Mesendoderm (in vitro differentiated cells): ENCODE measurements around the gene FSHR.

Source experiments
- DNase-seq: peaks from one replicate; pipeline ENCODE4 v3.0.0; 2013
- H2AK5ac ChIP-seq: 2 replicates; pipeline ENCODE4 v1.6.1; 2013; ENCODE audit warnings: low read length, inconsistent platforms
- H2BK120ac ChIP-seq: 2 replicates; pipeline ENCODE4 v1.6.1; 2013; ENCODE audit warnings: low read depth, mild to moderate bottlenecking, low read length, moderate library complexity, mixed read lengths
- H2BK15ac ChIP-seq: replicated peaks from 2 replicates; pipeline ENCODE4 v1.6.1; 2013; ENCODE audit warnings: low read depth, mild to moderate bottlenecking, moderate library complexity
- H2BK5ac ChIP-seq: 2 replicates; pipeline ENCODE4 v1.6.1; 2013; ENCODE audit warnings: low read length, inconsistent platforms
- H3K18ac ChIP-seq: 2 replicates; pipeline ENCODE4 v1.6.1; 2013; ENCODE audit warnings: mild to moderate bottlenecking, low read length, mixed read lengths
- H3K23ac ChIP-seq: one replicate; pipeline ENCODE4 v1.6.1; 2013; ENCODE audit warnings: low read length
- H3K27ac ChIP-seq: 2 replicates; pipeline ENCODE4 v1.5.1; 2013; ENCODE audit warnings: low read depth, mild to moderate bottlenecking, inconsistent platforms, low read length, moderate library complexity
- H3K27me3 ChIP-seq: 2 replicates; pipeline ENCODE4 v1.6.1; 2013; ENCODE audit warnings: low read length, control low read depth, mild to moderate bottlenecking, inconsistent platforms; ENCODE audit not compliant: insufficient read depth, poor library complexity
- H3K36me3 ChIP-seq: 2 replicates; pipeline ENCODE4 v1.6.1; 2013; ENCODE audit warnings: low read length, inconsistent platforms; ENCODE audit not compliant: control insufficient read depth, insufficient read depth
- H3K4ac ChIP-seq: one replicate; pipeline ENCODE4 v1.6.1; 2013; ENCODE audit warnings: low read depth, mild to moderate bottlenecking, low read length, moderate library complexity
- H3K4me1 ChIP-seq: 2 replicates; pipeline ENCODE4 v1.6.1; 2013; ENCODE audit warnings: low read depth, low read length, inconsistent platforms; ENCODE audit not compliant: control insufficient read depth
- H3K4me2 ChIP-seq: 2 replicates; pipeline ENCODE4 v1.6.1; 2013; ENCODE audit warnings: low read length
- H3K4me3 ChIP-seq: 2 replicates; pipeline ENCODE4 v1.5.1; 2013; ENCODE audit warnings: mild to moderate bottlenecking, low read length
- H3K56ac ChIP-seq: one replicate; pipeline ENCODE4 v1.6.1; 2013; ENCODE audit warnings: low read length
- H3K79me1 ChIP-seq: 2 replicates; pipeline ENCODE4 v1.6.1; 2013; ENCODE audit warnings: low read length, inconsistent platforms
- H3K79me2 ChIP-seq: 2 replicates; pipeline ENCODE4 v1.6.1; 2013; ENCODE audit warnings: mild to moderate bottlenecking, low read length; ENCODE audit not compliant: control insufficient read depth, insufficient read depth
- H3K9ac ChIP-seq: 2 replicates; pipeline ENCODE4 v1.6.1; 2013; ENCODE audit warnings: low read length, inconsistent platforms
- H4K5ac ChIP-seq: one replicate; pipeline ENCODE4 v1.6.1; 2013; ENCODE audit warnings: low read length
- H4K8ac ChIP-seq: one replicate; pipeline ENCODE4 v1.6.1; 2013; ENCODE audit warnings: low read depth, mild to moderate bottlenecking, control low read depth, low read length, moderate library complexity
- WGBS: extraction: QIAGEN DNeasy Blood & Tissue Kit; methylation state at CpG from one replicate; pipeline ENCODE4 v1.1.7; 2013; ENCODE audit warnings: low lambda C conversion rate, missing lambda C conversion rate; ENCODE audit not compliant: insufficient coverage; ENCODE audit errors: extremely low coverage; 5-methylcytosine and 5-hydroxymethylcytosine counted together

The FSHR gene

DNA sequence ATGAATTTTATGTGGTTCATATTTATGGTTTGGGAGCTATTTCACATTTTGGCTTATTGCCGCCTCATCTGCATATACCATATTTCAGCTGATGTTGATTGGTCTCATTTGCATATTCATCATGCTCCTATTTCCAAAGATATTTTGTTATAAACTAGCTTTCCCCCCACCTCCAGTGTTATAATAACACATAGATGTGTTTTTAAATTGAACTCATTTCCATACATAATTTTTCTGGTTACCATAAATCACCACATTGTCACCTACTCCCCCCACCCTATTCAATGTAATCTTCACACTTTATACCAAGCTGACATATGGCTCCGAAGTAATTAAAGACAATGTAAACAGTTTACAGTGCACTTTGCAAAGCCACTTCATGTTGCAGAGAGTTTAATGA lies 101.2 kb downstream of the FSHR start:
- H3K4me1 ChIP-seq: no peaks in the 10 kb centered on the region
- H2BK5ac ChIP-seq: no peak overlapping the region
- H3K4ac ChIP-seq: no peak overlapping the region
- H4K8ac ChIP-seq: no peak overlapping the region
- DNase-seq: no peak
- no peak overlapping the region for H2AK5ac ChIP-seq
- no peaks in the 10 kb centered on the region for H3K27me3 ChIP-seq
- H3K79me1 ChIP-seq: no peaks in the 10 kb centered on the region
- no peak overlapping the region for H3K9ac ChIP-seq
- H3K23ac ChIP-seq: no peak overlapping the region
- H2BK15ac ChIP-seq: no peak overlapping the region
- H3K18ac ChIP-seq: no peak overlapping the region
- H4K5ac ChIP-seq: no peak overlapping the region
- H3K36me3 ChIP-seq: no peaks in the 10 kb centered on the region
- no peak overlapping the region for H3K56ac ChIP-seq
- no CpG with 5 or more reads among the region's 2 CpGs for WGBS
- H3K27ac ChIP-seq: no peak overlapping the region
- no peak overlapping the region for H2BK120ac ChIP-seq
- no peak overlapping the region for H3K4me2 ChIP-seq
- H3K4me3 ChIP-seq: no peak overlapping the region
- no peaks in the 10 kb centered on the region for H3K79me2 ChIP-seq

DNA sequence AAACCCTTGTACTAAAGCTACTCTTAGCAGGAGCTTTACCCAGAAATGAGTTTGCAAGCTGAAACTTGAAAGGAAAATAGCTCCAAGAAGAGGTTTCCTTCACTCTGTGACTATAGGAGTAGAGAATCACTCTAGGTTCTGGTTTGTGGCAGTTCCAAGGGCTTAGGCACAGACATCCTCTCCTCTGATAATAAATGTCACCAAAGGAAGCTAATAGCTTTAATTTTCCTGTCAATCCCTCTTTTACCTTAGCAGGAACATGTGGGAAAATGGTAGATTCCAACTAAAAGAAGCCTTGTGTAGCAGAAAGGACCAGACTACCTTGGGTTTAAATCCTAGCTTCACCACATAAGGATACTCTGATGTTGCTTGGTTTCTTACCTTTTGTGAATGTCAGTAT lies 104.0 kb downstream of the FSHR start:
- no peak overlapping the region for H3K4me2 ChIP-seq
- H3K9ac ChIP-seq: no peak overlapping the region
- no peak overlapping the region for H3K56ac ChIP-seq
- H4K8ac ChIP-seq: no peak overlapping the region
- no peak overlapping the region for H2AK5ac ChIP-seq
- H2BK5ac ChIP-seq: no peak overlapping the region
- no peak overlapping the region for H4K5ac ChIP-seq
- H2BK120ac ChIP-seq: no peak overlapping the region
- H3K27me3 ChIP-seq: no peaks in the 10 kb centered on the region
- no peaks in the 10 kb centered on the region for H3K36me3 ChIP-seq
- no peaks in the 10 kb centered on the region for H3K4me1 ChIP-seq
- H3K23ac ChIP-seq: no peak overlapping the region
- no peak for DNase-seq
- H3K4ac ChIP-seq: no peak overlapping the region
- H3K79me2 ChIP-seq: no peaks in the 10 kb centered on the region
- H2BK15ac ChIP-seq: no peak overlapping the region
- no peak overlapping the region for H3K27ac ChIP-seq
- no peaks in the 10 kb centered on the region for H3K79me1 ChIP-seq
- H3K4me3 ChIP-seq: no peak overlapping the region
- H3K18ac ChIP-seq: no peak overlapping the region

DNA sequence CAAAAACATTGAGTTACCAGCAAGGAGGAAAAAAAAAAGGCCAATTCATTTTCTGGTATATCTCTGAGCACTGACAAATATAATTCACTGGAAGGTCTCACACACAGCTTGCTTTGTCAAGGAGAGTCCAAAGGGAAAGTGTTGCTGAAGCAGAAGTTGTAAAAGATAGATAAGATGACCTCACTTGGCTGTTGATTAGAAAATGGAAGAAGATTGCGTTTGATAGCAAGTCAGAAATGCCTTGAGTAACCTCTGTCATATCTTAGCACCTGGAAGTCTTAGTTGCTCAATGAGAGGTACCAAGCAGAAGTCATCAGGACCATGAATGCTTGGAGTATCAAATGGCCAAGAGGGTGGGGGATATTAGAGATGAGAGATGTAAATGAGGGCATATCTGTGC lies 105.2 kb downstream of the FSHR start:
- H3K23ac ChIP-seq: no peak overlapping the region
- H3K79me1 ChIP-seq: no peaks in the 10 kb centered on the region
- H4K5ac ChIP-seq: no peak overlapping the region
- H3K36me3 ChIP-seq: no peaks in the 10 kb centered on the region
- H3K9ac ChIP-seq: no peak overlapping the region
- no peak overlapping the region for H3K4me3 ChIP-seq
- no CpG with 5 or more reads among the region's 1 CpG for WGBS
- no peaks in the 10 kb centered on the region for H3K4me1 ChIP-seq
- no peak overlapping the region for H4K8ac ChIP-seq
- H3K18ac ChIP-seq: no peak overlapping the region
- H2BK120ac ChIP-seq: no peak overlapping the region
- no peak overlapping the region for H2BK15ac ChIP-seq
- peak; percentile 65 for DNase-seq
- no peak overlapping the region for H3K4ac ChIP-seq
- no peak overlapping the region for H3K4me2 ChIP-seq
- no peak overlapping the region for H2AK5ac ChIP-seq
- H3K56ac ChIP-seq: no peak overlapping the region
- H3K79me2 ChIP-seq: no peaks in the 10 kb centered on the region
- H2BK5ac ChIP-seq: no peak overlapping the region
- H3K27ac ChIP-seq: no peak overlapping the region
- H3K27me3 ChIP-seq: no peaks in the 10 kb centered on the region

DNA sequence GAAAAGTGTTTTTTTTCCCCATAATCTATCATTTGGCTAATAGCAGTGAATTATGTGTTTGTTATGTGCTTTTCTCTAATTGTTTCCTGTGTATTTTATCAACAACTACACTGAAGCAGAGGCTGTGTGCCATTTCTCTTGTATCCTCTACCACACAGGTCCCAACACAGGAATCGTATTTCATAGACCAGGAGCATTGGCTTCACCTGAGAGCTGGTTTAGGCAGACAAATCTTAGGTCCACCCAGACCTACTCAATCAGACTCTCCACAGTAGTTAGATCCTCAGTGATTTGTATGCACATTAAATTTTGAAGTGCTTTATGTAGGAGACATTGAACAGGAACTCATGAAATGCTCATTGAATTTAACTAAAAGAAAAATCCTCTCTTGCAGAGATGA lies 109.2 kb downstream of the FSHR start:
- H4K5ac ChIP-seq: no peak overlapping the region
- H3K36me3 ChIP-seq: no peaks in the 10 kb centered on the region
- no peak overlapping the region for H3K4me2 ChIP-seq
- no peak overlapping the region for H3K4me3 ChIP-seq
- no CpG with 5 or more reads among the region's 1 CpG for WGBS
- H3K56ac ChIP-seq: no peak overlapping the region
- no peak overlapping the region for H3K18ac ChIP-seq
- H3K79me1 ChIP-seq: no peaks in the 10 kb centered on the region
- H4K8ac ChIP-seq: no peak overlapping the region
- no peak for DNase-seq
- no peaks in the 10 kb centered on the region for H3K79me2 ChIP-seq
- no peak overlapping the region for H3K27ac ChIP-seq
- H3K27me3 ChIP-seq: no peaks in the 10 kb centered on the region
- H2AK5ac ChIP-seq: no peak overlapping the region
- H3K4ac ChIP-seq: no peak overlapping the region
- no peak overlapping the region for H2BK15ac ChIP-seq
- no peak overlapping the region for H2BK5ac ChIP-seq
- no peak overlapping the region for H2BK120ac ChIP-seq
- no peak overlapping the region for H3K23ac ChIP-seq
- H3K9ac ChIP-seq: no peak overlapping the region
- no peaks in the 10 kb centered on the region for H3K4me1 ChIP-seq

DNA sequence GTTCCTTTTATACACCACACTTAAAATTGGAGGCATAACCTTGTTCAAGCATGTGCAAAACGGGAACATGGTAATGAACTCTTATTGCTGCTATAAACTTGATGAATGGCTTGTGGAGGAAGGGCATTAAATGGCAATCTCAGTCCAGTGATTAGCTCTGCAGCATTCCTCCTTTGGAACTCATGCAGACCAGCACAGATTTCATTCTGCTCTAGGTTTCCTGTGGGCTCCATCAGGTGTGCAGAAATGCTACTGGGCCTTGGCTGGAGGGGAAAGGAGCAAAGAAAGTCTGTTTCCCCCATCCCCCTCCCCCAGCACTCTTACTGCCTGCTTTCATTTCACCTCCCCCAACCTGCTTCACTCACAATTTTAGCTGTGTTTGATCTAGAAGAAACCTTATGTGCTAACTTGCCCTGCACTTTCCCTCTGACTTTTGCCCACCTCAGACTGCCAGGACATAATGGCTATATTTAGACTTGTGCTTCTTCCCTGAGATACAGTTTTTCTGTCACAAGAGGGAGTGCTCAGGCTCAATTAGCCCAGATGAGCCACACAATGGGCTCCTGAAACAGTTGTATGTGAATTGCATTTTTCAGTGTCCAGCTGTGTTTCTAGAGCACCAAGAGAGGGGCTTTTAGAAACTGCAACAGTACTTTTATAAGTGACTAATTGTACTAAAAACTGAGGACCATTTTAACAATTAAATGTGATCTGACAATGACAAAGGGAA lies 109.8 kb downstream of the FSHR start:
- Histone ChIP-seq H3K56ac (no peak overlapping the region), H3K9ac (no peak overlapping the region), H2BK5ac (no peak overlapping the region), H3K4me3 (no peak overlapping the region), H3K4me1 (no peaks in the 10 kb centered on the region), H3K36me3 (no peaks in the 10 kb centered on the region), H3K18ac (no peak overlapping the region), H2BK120ac (no peak overlapping the region), H3K27me3 (no peaks in the 10 kb centered on the region), H4K8ac (no peak overlapping the region), H2BK15ac (no peak overlapping the region), H4K5ac (no peak overlapping the region), H3K4me2 (no peak overlapping the region), H3K27ac (no peak overlapping the region), H3K79me1 (no peaks in the 10 kb centered on the region), H3K4ac (no peak overlapping the region), H3K79me2 (no peaks in the 10 kb centered on the region), H3K23ac (no peak overlapping the region), H2AK5ac (no peak overlapping the region)
- no CpG with 5 or more reads among the region's 1 CpG for WGBS
- peak; percentile 68 for DNase-seq

DNA sequence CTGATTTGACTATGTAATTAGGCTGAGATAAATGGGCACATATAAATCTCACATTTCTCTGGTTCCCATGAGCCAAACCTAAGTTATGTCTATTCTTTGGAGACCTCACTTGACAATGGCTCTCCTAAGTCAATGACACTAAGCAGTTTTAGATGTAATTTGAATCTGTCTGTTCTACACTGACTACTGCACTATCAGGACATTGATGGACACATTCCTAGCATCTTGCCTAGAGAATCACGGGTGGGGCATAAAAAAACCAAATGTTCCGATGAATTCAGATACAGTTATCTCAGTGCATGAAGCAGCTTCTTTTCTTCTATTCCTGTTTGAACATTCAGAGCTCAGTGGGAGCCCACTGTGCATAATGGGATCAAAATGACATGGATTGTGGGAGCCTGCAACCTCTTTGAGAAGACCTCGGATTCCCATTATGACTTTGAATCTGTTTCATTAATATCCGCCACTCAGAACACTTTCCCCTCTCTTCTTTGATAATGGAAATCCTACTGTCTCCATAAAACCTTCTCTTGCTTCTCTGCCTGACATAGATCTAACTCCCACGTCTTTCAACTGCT lies 110.8 kb downstream of the FSHR start:
- Histone ChIP-seq H3K4me1 (no peaks in the 10 kb centered on the region), H2BK15ac (no peak overlapping the region), H3K23ac (no peak overlapping the region), H2BK5ac (no peak overlapping the region), H3K36me3 (no peaks in the 10 kb centered on the region), H4K8ac (no peak overlapping the region), H3K18ac (no peak overlapping the region), H3K4me2 (no peak overlapping the region), H3K27me3 (no peaks in the 10 kb centered on the region), H3K27ac (no peak overlapping the region), H4K5ac (no peak overlapping the region), H3K9ac (no peak overlapping the region), H2AK5ac (no peak overlapping the region), H3K56ac (no peak overlapping the region), H3K4ac (no peak overlapping the region), H3K79me1 (no peaks in the 10 kb centered on the region), H3K4me3 (no peak overlapping the region), H2BK120ac (no peak overlapping the region), H3K79me2 (no peaks in the 10 kb centered on the region)
- WGBS: no CpG with 5 or more reads among the region's 5 CpGs
- no peak for DNase-seq
